Heart right ventricle (tissue), 16 donors: ENCODE results near the gene CIPC. TPM values are rescaled to one million over a fixed set of nuclear protein-coding genes. Genes with fewer than 3 reads are reported as not detected.

ENCODE experiments used
- ATAC-seq, 8 donors: fragments of 200-7000 bp; cut with Tn5 transposase; one replicate each; pipeline ENCODE4 v1.9.1; 2020; ENCODE audit warnings: mild to moderate bottlenecking in 8 of 8, moderate library complexity in 8 of 8, moderate number of reproducible peaks in 1 of 8
- DNase-seq, 2 donors: peaks; one replicate each; pipeline ENCODE4 v3.0.0-alpha.2; 2020
- H3K27ac ChIP-seq, 10 donors: fragments of 200-600 bp; sonication (generic) in 2 of 10; one replicate each; pipeline versions ENCODE4 v1.5.0 to v1.8.0; 2020 to 2022; ENCODE audit warnings: mild to moderate bottlenecking in 3 of 10
- H3K27me3 ChIP-seq, 7 donors: fragments of 200-600 bp; one replicate each; pipeline ENCODE4 v1.8.0; 2021 to 2022; ENCODE audit warnings: mild to moderate bottlenecking in 2 of 7
- H3K36me3 ChIP-seq, 9 donors: fragments of 200-600 bp; sonication (generic) in 1 of 9; one replicate each; pipeline versions ENCODE4 v1.5.0 to v1.8.0; 2020 to 2022; ENCODE audit warnings: mild to moderate bottlenecking in 2 of 9
- H3K4me1 ChIP-seq, 9 donors: fragments of 200-600 bp; sonication (generic) in 1 of 9; one replicate each; pipeline versions ENCODE4 v1.5.0 to v1.8.0; 2020 to 2022; ENCODE audit warnings: mild to moderate bottlenecking in 4 of 9
- H3K4me3 ChIP-seq, 10 donors: fragments of 200-600 bp; sonication (generic) in 2 of 10; one replicate each; pipeline versions ENCODE4 v1.5.0 to v1.8.0; 2020 to 2022; ENCODE audit warnings: mild to moderate bottlenecking in 7 of 10, moderate library complexity in 2 of 10
- H3K9me3 ChIP-seq, 11 donors: fragments of 200-600 bp in 10 of 11; sonication (generic) in 2 of 11; one replicate each; pipeline versions ENCODE4 v1.5.0 to v1.8.0; 2013 to 2022; ENCODE audit warnings: mild to moderate bottlenecking in 2 of 11, control low read depth in 1 of 11, moderate library complexity in 1 of 11
- whole genome bisulfite sequencing, 2 donors: extraction: QIAGEN DNeasy Blood & Tissue Kit; methylation state at CpG; one replicate each; pipeline ENCODE4 v1.1.7; 2013; ENCODE audit warnings: inconsistent platforms in 1 of 2; 5-methylcytosine and 5-hydroxymethylcytosine counted together
- intact Hi-C, 10 donors: fragments of 100-400 bp; cut with DNase I; formaldehyde crosslinking; loops; one replicate each; pipeline versions ENCODE4 v1.11.1 to v1.14.2; 2022
- polyA plus RNA-seq, 2 donors: library from polyadenylated mRNA; stranded (reverse); fragments of 200-250 nt; gene quantifications; one replicate each; pipeline ENCODE4 v1.2.3, GENCODE V29; 2013
- total RNA-seq, 10 donors: library from RNA; stranded (reverse); fragmentation: NEBNext Ultra II Directional in 3 of 10; extraction: Animal tissue kit (Norgen Biotek cat#: 25700) in 3 of 10; gene quantifications; one replicate each; pipeline versions ENCODE4 v1.2.1 to v1.2.4, GENCODE V29; 2021 to 2023
- TF ChIP-seq, protein P1 (sequence below), 9 donors: fragments of 200-600 bp; sonication (generic) in 2 of 9; IDR thresholded peaks; one replicate each; pipeline versions ENCODE4 v1.5.0 to v1.8.0; 2021 to 2022; ENCODE audit warnings: antibody characterized with exemption in 9 of 9, mild to moderate bottlenecking in 5 of 9, moderate library complexity in 1 of 9
- donor health status: Arrhythmogenic right ventricular cardiomyopathy.
- donor health status: ischemic (EF 13 %, LVEDD 7.1; RV severe dilation, severe dysfunction).
- donor health status: healthy with polysubstance abuse.
- donor health status: DM: no; HTN: yes; CAD: no.
- donor health status: DM: no; HTN: no; CAD: no.
- donor health status: ischemic (EF 25% LVEDD 6.9; RV normal size, moderate dysfunction).
- donor health status: ischemic (EF 25% LVEDD 5.7; RV mildly dilated, moderate dysfunction).
- donor health status: healthy.
- donor health status: DM: yes; HTN: yes; CAD: no.
- donor health status: Ischemic cardiomyopathy.
- donor health status: ischemic (EF 35%, LVEDD 5.7; RV mildly dilated, moderate dysfunction).
- donor health status: nonischemic (EF 11% LVEDD 7.7; RV severe dilation, severe dysfunction).
- donor health status: DM: yes; HTN: yes; CAD: no.
- donor health status: PGD.
- donor health status: ischemic (EF 29% LVEDD 5.4; RV normal size, mild dysfunction).
- donor health status: nonischemic (EF 23%, LVEDD 6.1; RV moderate dilation, normal function).

The CIPC gene
- total and polyA plus RNA-seq, 12 donors = 9.4 to 93.8 (median 62.5) TPM

- Histone ChIP-seq H3K9me3 (no peaks in the 10 kb centered on the region), H3K4me3 (no peak overlapping the region), H3K4me1 (peaks cover 14 to 54% (median 36%) of the 10 kb centered on the region in 9 donors), H3K36me3 (peaks cover 0 to 31% (median 10%) of the 10 kb centered on the region in 9 donors), H3K27ac (peak overlapping the region in 3 of 10 donors; percentile 5 to 81 (median 77)), H3K27me3 (peaks cover 0 to 30% (median 7%) of the 10 kb centered on the region in 7 donors)
- WGBS, 2 donors = 85 to 93% methylated on average over 6 of the region's 6 CpGs
- ATAC-seq (no peak), DNase-seq (no peak)
- TF ChIP-seq, protein P1, sequence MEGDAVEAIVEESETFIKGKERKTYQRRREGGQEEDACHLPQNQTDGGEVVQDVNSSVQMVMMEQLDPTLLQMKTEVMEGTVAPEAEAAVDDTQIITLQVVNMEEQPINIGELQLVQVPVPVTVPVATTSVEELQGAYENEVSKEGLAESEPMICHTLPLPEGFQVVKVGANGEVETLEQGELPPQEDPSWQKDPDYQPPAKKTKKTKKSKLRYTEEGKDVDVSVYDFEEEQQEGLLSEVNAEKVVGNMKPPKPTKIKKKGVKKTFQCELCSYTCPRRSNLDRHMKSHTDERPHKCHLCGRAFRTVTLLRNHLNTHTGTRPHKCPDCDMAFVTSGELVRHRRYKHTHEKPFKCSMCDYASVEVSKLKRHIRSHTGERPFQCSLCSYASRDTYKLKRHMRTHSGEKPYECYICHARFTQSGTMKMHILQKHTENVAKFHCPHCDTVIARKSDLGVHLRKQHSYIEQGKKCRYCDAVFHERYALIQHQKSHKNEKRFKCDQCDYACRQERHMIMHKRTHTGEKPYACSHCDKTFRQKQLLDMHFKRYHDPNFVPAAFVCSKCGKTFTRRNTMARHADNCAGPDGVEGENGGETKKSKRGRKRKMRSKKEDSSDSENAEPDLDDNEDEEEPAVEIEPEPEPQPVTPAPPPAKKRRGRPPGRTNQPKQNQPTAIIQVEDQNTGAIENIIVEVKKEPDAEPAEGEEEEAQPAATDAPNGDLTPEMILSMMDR (IDR thresholded peaks at IDR 0.05) = no peak
- intact Hi-C loops = loop anchor here in 2 of 10 donors (10.0 kb wide), 2 partner anchors 192 to 248 kb away; no protein-coding TSS in a partner anchor
These were observed 24.6 kb downstream of the CIPC start for GRCh38 chr14:77122526-77123125.

- DNase-seq = peak; percentile 49 to 51
- H3K27ac ChIP-seq = peak overlapping the region in 2 of 10 donors; percentile 28 to 32
- H3K36me3 ChIP-seq = peaks cover 0 to 21% (median 1%) of the 10 kb centered on the region in 9 donors
- no peak overlapping the region for H3K4me3 ChIP-seq
- peaks cover 14 to 54% (median 36%) of the 10 kb centered on the region in 9 donors for H3K4me1 ChIP-seq
- intact Hi-C loops = loop anchor here in 2 of 10 donors (10.0 kb wide), 2 partner anchors 191 to 249 kb away; no protein-coding TSS in a partner anchor
- 82 to 87% methylated on average over 9 of the region's 9 CpGs for WGBS, 2 donors
- peaks cover 0 to 30% (median 7%) of the 10 kb centered on the region in 7 donors for H3K27me3 ChIP-seq
- TF ChIP-seq, protein P1 (IDR thresholded peaks at IDR 0.05) = no peak
- no peaks in the 10 kb centered on the region for H3K9me3 ChIP-seq
- peak; percentile 41 to 83 (median 58) for ATAC-seq
These were observed 25.6 kb downstream of the CIPC start for GRCh38 chr14:77123381-77124325.

GRCh38 chr14:77124345-77125280 is 26.6 kb downstream of the CIPC start:
- Histone ChIP-seq H3K36me3 (peaks cover 0 to 11% (median 0%) of the 10 kb centered on the region in 9 donors), H3K4me1 (peaks cover 14 to 54% (median 36%) of the 10 kb centered on the region in 9 donors), H3K27me3 (peaks cover 0 to 30% (median 7%) of the 10 kb centered on the region in 7 donors), H3K9me3 (no peaks in the 10 kb centered on the region), H3K4me3 (peak overlapping the region; percentile 25 to 62 (median 56)), H3K27ac (peak overlapping the region in 2 of 10 donors; percentile 36 to 46)
- intact Hi-C loops = loop anchor here in 2 of 10 donors (10.0 kb wide), 2 partner anchors 190 to 250 kb away; no protein-coding TSS in a partner anchor
- peak; percentile 57 to 84 (median 70) for ATAC-seq
- 8% methylated on average over 73 of the region's 73 CpGs for WGBS, 2 donors
- TF ChIP-seq, protein P1 (IDR thresholded peaks at IDR 0.05) = peak; percentile 30 to 83 (median 71)
- peak in 1 of 2 donors; percentile 63 for DNase-seq
